Uterus (tissue), 2 donors: ENCODE data around the gene MRPL44.

ENCODE experiments used
- CTCF ChIP-seq, 4 experiments: fragments of 200-600 bp in 2 of 4; fragments of 450-650 bp in 2 of 4; sonication (generic) in 2 of 4; IDR thresholded peaks; one replicate each; pipeline ENCODE4 v1.5.1; 2016 to 2019; ENCODE audit warnings: antibody characterized with exemption in 4 of 4, mild to moderate bottlenecking in 2 of 4, moderate library complexity in 1 of 4
- POLR2A ChIP-seq, 2 donors: fragments of 450-650 bp; IDR thresholded peaks; one replicate each; pipeline ENCODE4 v1.6.1; 2016; ENCODE audit warnings: antibody characterized with exemption in 2 of 2, mild to moderate bottlenecking in 1 of 2, moderate library complexity in 1 of 2

GRCh38 chr2:223935459-223936125 is 21.7 kb upstream of the MRPL44 start:
- no peak for TF ChIP-seq CTCF (IDR thresholded peaks at IDR 0.05)
- no peak for TF ChIP-seq POLR2A (IDR thresholded peaks at IDR 0.05)
